NB4 (cell line): ENCODE results near the gene MGMT.

Source experiments
- DNase-seq: peaks from one replicate; pipeline ENCODE4 v3.0.0; 2010; ENCODE audit warnings: low read depth
- H3K4me3 ChIP-seq: one replicate; pipeline ENCODE4 v1.5.1; 2011; ENCODE audit warnings: mild to moderate bottlenecking, low read depth, low read length, moderate library complexity
- CTCF ChIP-seq: IDR thresholded peaks from one replicate; pipeline ENCODE4 v1.5.1; 2012; ENCODE audit warnings: low read depth, low read length
- MAX ChIP-seq: IDR thresholded peaks from 2 replicates; pipeline ENCODE4 v1.6.1; 2011; ENCODE audit warnings: low read depth, low read length
- MYC ChIP-seq: IDR thresholded peaks from 2 replicates; pipeline ENCODE4 v1.6.1; 2011; ENCODE audit warnings: low read depth, low read length
- POLR2A ChIP-seq: IDR thresholded peaks from 2 replicates; pipeline ENCODE4 v1.6.1; 2011; ENCODE audit warnings: mild to moderate bottlenecking; ENCODE audit not compliant: insufficient read length; ENCODE audit errors: extremely low read depth

Gene MGMT

GRCh38 chr10:129784891-129785290 is 317.9 kb downstream of the MGMT start:
- no peak overlapping the region for H3K4me3 ChIP-seq
- TF ChIP-seq MYC = no peak
- TF ChIP-seq MAX = no peak
- no peak for TF ChIP-seq POLR2A
- TF ChIP-seq CTCF = no peak
- peak; percentile 85 for DNase-seq

- DNase-seq = peak; percentile 59
- H3K4me3 ChIP-seq = no peak overlapping the region
- no peak for TF ChIP-seq MYC
- no peak for TF ChIP-seq POLR2A
- TF ChIP-seq MAX = peak; percentile 70
- no peak for TF ChIP-seq CTCF
Measured at GRCh38 chr10:129785536-129785981, 318.5 kb downstream of the MGMT start.

GRCh38 chr10:129786216-129786615 is 319.2 kb downstream of the MGMT start:
- H3K4me3 ChIP-seq = no peak overlapping the region
- TF ChIP-seq CTCF = no peak
- TF ChIP-seq MYC = no peak
- TF ChIP-seq MAX = no peak
- TF ChIP-seq POLR2A = no peak
- DNase-seq = no peak

- no peak overlapping the region for H3K4me3 ChIP-seq
- DNase-seq = no peak
- TF ChIP-seq CTCF (no peak), POLR2A (no peak), MYC (no peak), MAX (no peak)
Measured at GRCh38 chr10:129787557-129787956, 320.5 kb downstream of the MGMT start.

- no peak overlapping the region for H3K4me3 ChIP-seq
- no peak for DNase-seq
- TF ChIP-seq CTCF = no peak
- no peak for TF ChIP-seq MAX
- TF ChIP-seq MYC = no peak
- no peak for TF ChIP-seq POLR2A
Measured at GRCh38 chr10:129788215-129788614, 321.2 kb downstream of the MGMT start.
